ENCODE measurements around the gene PARP16. TPM values are rescaled to one million over a fixed set of nuclear protein-coding genes. Genes with fewer than 3 reads are reported as not detected.

The PARP16 gene
- total RNA-seq, 6 experiments from 2014 or later = 4.1 to 5.1 (median 4.4) TPM

- Mint-ChIP-seq H3K4me3 (peak within 1 kb of the TSS; percentile 94), H3K4me1 (ENCODE audit: low read depth) (peaks cover 23% of the 10 kb centered on the region), H3K36me3 (ENCODE audit: low read depth) (no peaks in the 10 kb centered on the region), H3K27me3 (ENCODE audit: insufficient read depth) (peaks cover 10% of the 10 kb centered on the region), H3K9me3 (no peaks in the 10 kb centered on the region), H3K27ac (peak within 1 kb of the TSS; percentile 99)
- peak; percentile 92; the same call in 1 of the 2 replicates for TF ChIP-seq CTCF (IDR thresholded peaks at IDR 0.05)
- peak; percentile 100 for DNase-seq
These were observed 17.9 kb upstream of the PARP16 start, which contains the start of gene RNU5B-1 for GRCh38 chr15:65304381-65305149. Gene RNU5B-1 (plus strand): TSS chr15:65304677.

- Mint-ChIP-seq H3K27me3 (ENCODE audit: insufficient read depth) (peaks cover 10% of the 10 kb centered on the region), H3K9me3 (no peaks in the 10 kb centered on the region), H3K36me3 (ENCODE audit: low read depth) (no peaks in the 10 kb centered on the region), H3K27ac (peak overlapping the region; percentile 99), H3K4me1 (ENCODE audit: low read depth) (peaks cover 20% of the 10 kb centered on the region), H3K4me3 (peak overlapping the region; percentile 94)
- DNase-seq = peak; percentile 58
- no peak; the same call in 1 of the 2 replicates for TF ChIP-seq CTCF (IDR thresholded peaks at IDR 0.05)
These were observed 17.2 kb upstream of the PARP16 start for GRCh38 chr15:65303687-65304380.

- Mint-ChIP-seq H3K27ac (no peak overlapping the region), H3K4me3 (no peak overlapping the region), H3K9me3 (no peaks in the 10 kb centered on the region), H3K36me3 (ENCODE audit: low read depth) (no peaks in the 10 kb centered on the region), H3K27me3 (ENCODE audit: insufficient read depth) (peaks cover 10% of the 10 kb centered on the region), H3K4me1 (ENCODE audit: low read depth) (peaks cover 20% of the 10 kb centered on the region)
- DNase-seq = no peak
- no peak for TF ChIP-seq CTCF (IDR thresholded peaks at IDR 0.05)
These were observed 15.4 kb upstream of the PARP16 start for GRCh38 chr15:65302061-65302460.

- H3K27ac Mint-ChIP-seq = no peak overlapping the region
- peaks cover 16% of the 10 kb centered on the region for H3K27me3 Mint-ChIP-seq (ENCODE audit: insufficient read depth)
- peaks cover 11% of the 10 kb centered on the region for H3K4me1 Mint-ChIP-seq (ENCODE audit: low read depth)
- no peaks in the 10 kb centered on the region for H3K9me3 Mint-ChIP-seq
- H3K36me3 Mint-ChIP-seq (ENCODE audit: low read depth) = no peaks in the 10 kb centered on the region
- TF ChIP-seq CTCF (IDR thresholded peaks at IDR 0.05) = no peak
- no peak overlapping the region for H3K4me3 Mint-ChIP-seq
- DNase-seq = no peak
These were observed 14.3 kb upstream of the PARP16 start for GRCh38 chr15:65300924-65301441.

GRCh38 chr15:65298731-65299130 lies 12.0 kb upstream of the PARP16 start:
- H3K4me3 Mint-ChIP-seq = no peak overlapping the region
- H3K36me3 Mint-ChIP-seq (ENCODE audit: low read depth) = no peaks in the 10 kb centered on the region
- H3K27ac Mint-ChIP-seq = no peak overlapping the region
- no peak for TF ChIP-seq CTCF (IDR thresholded peaks at IDR 0.05)
- no peaks in the 10 kb centered on the region for H3K9me3 Mint-ChIP-seq
- no peak for DNase-seq
- peaks cover 7% of the 10 kb centered on the region for H3K27me3 Mint-ChIP-seq (ENCODE audit: insufficient read depth)
- H3K4me1 Mint-ChIP-seq (ENCODE audit: low read depth) = peaks cover 5% of the 10 kb centered on the region
